HG03280 (cell line): ENCODE results near the gene PTPRC.

Experiments used
- ATAC-seq: cut with Tn5 transposase; IDR thresholded peaks from one replicate; pipeline ENCODE4 v1.9.1; 2021; ENCODE audit warnings: mild to moderate bottlenecking, moderate library complexity; ENCODE audit not compliant: unreplicated experiment

Gene PTPRC

GRCh38 chr1:198672124-198672523 is 33.3 kb downstream of the PTPRC start:
- ATAC-seq: no peak

GRCh38 chr1:198674009-198674408 is 35.2 kb downstream of the PTPRC start:
- no peak for ATAC-seq

- ATAC-seq: no peak
Observed at GRCh38 chr1:198676253-198676652, 37.4 kb downstream of the PTPRC start.

GRCh38 chr1:198677027-198677426 is 38.2 kb downstream of the PTPRC start:
- no peak for ATAC-seq

GRCh38 chr1:198677871-198678270 is 39.0 kb downstream of the PTPRC start:
- no peak for ATAC-seq

GRCh38 chr1:198678301-198678836 is 39.5 kb downstream of the PTPRC start:
- ATAC-seq: no peak

- ATAC-seq: peak; percentile 17
Observed at GRCh38 chr1:198678901-198679329, 40.1 kb downstream of the PTPRC start.

- no peak for ATAC-seq
Observed at GRCh38 chr1:198679535-198680173, 40.8 kb downstream of the PTPRC start.

- no peak for ATAC-seq
Observed at GRCh38 chr1:198680174-198680875, 41.5 kb downstream of the PTPRC start.

- ATAC-seq: no peak
Observed at GRCh38 chr1:198681252-198681651, 42.4 kb downstream of the PTPRC start.

- peak; percentile 93 for ATAC-seq
Observed at GRCh38 chr1:198681831-198682759, 43.3 kb downstream of the PTPRC start.

- no peak for ATAC-seq
Observed at GRCh38 chr1:198682850-198683249, 44.0 kb downstream of the PTPRC start.

GRCh38 chr1:198683449-198683848 is 44.6 kb downstream of the PTPRC start:
- ATAC-seq: no peak

GRCh38 chr1:198686069-198686728 is 47.4 kb downstream of the PTPRC start:
- ATAC-seq: no peak

- ATAC-seq: no peak
Observed at GRCh38 chr1:198687429-198687828, 48.6 kb downstream of the PTPRC start.

GRCh38 chr1:198691063-198691462 is 52.2 kb downstream of the PTPRC start:
- ATAC-seq: no peak

- no peak for ATAC-seq
Observed at GRCh38 chr1:198693321-198693720, 54.5 kb downstream of the PTPRC start.

- ATAC-seq: no peak
Observed at GRCh38 chr1:198694542-198694941, 55.7 kb downstream of the PTPRC start.

GRCh38 chr1:198696211-198696610 is 57.4 kb downstream of the PTPRC start:
- no peak for ATAC-seq

GRCh38 chr1:198699167-198700015 is 60.6 kb downstream of the PTPRC start:
- ATAC-seq: no peak
